HEK293T (cell line): ENCODE measurements around the gene OR2AT4.
"Not testable (repeated sequence)": the region's sequence is repeated elsewhere in the genome, so short reads cannot be mapped to it uniquely, and the experiment has no call there.

Source experiments
- CTCF ChIA-PET: fragments of 350-600 bp; formaldehyde crosslinking; extraction: SDS; loops from one replicate; lab custom pipeline; 2021; ENCODE audit warnings: antibody characterized with exemption, inconsistent platforms; lab: Yijun Ruan, JAX
- POLR2A ChIA-PET: fragments of 350-600 bp; formaldehyde crosslinking; extraction: SDS; loops from one replicate; lab custom pipeline; 2020; ENCODE audit warnings: antibody characterized with exemption, inconsistent platforms; lab: Yijun Ruan, JAX
- DNase-seq: peaks from one replicate; pipeline ENCODE4 v3.0.0; 2012; ENCODE audit warnings: mixed read lengths; ENCODE audit errors: extremely low spot score
- ARNT ChIP-seq: fragments of 450-650 bp; IDR thresholded peaks from 2 replicates; pipeline ENCODE4 v1.6.1; 2017; ENCODE audit warnings: mild to moderate bottlenecking
- BHLHE40 ChIP-seq: fragments of 450-650 bp; IDR thresholded peaks from 2 replicates; pipeline ENCODE4 v1.6.1; 2016; ENCODE audit warnings: mild to moderate bottlenecking, moderate library complexity, borderline replicate concordance
- CTBP1 ChIP-seq: fragments of 450-650 bp; IDR thresholded peaks from 2 replicates; pipeline ENCODE4 v1.6.1; 2016; ENCODE audit warnings: borderline replicate concordance
- ELF4 ChIP-seq: fragments of 450-650 bp; IDR thresholded peaks from 2 replicates; pipeline ENCODE4 v1.6.1; 2017; ENCODE audit warnings: antibody characterized with exemption
- FOXA1 ChIP-seq: fragments of 450-650 bp; IDR thresholded peaks from 2 replicates; pipeline ENCODE4 v1.6.1; 2016; ENCODE audit warnings: mild to moderate bottlenecking
- FOXK2 ChIP-seq: fragments of 450-650 bp; IDR thresholded peaks from 2 replicates; pipeline ENCODE4 v1.6.1; 2016; ENCODE audit warnings: mild to moderate bottlenecking
- FOXM1 ChIP-seq: fragments of 450-650 bp; IDR thresholded peaks from 2 replicates; pipeline ENCODE4 v1.6.1; 2017; ENCODE audit warnings: mild to moderate bottlenecking, borderline replicate concordance
- HDGF ChIP-seq: fragments of 450-650 bp; IDR thresholded peaks from 2 replicates; pipeline ENCODE4 v1.6.1; 2017; ENCODE audit warnings: antibody characterized with exemption, borderline replicate concordance
- L3MBTL2 ChIP-seq: fragments of 450-650 bp; conservative IDR thresholded peaks from 2 replicates; pipeline ENCODE4 v1.6.1; 2016; ENCODE audit warnings: mild to moderate bottlenecking
- LEF1 ChIP-seq: fragments of 450-650 bp; IDR thresholded peaks from 2 replicates; pipeline ENCODE4 v1.6.1; 2017; ENCODE audit warnings: mild to moderate bottlenecking, borderline replicate concordance
- NFRKB ChIP-seq: fragments of 450-650 bp; IDR thresholded peaks from 2 replicates; pipeline ENCODE4 v1.6.1; 2016; ENCODE audit warnings: mild to moderate bottlenecking, moderate library complexity
- SP1 ChIP-seq: fragments of 450-650 bp; IDR thresholded peaks from 2 replicates; pipeline ENCODE4 v1.6.1; 2017
- SUZ12 ChIP-seq: fragments of 450-650 bp; IDR thresholded peaks from 2 replicates; pipeline ENCODE4 v1.6.1; 2016; ENCODE audit warnings: mild to moderate bottlenecking
- TARDBP ChIP-seq: fragments of 450-650 bp; IDR thresholded peaks from 2 replicates; pipeline ENCODE4 v1.6.1; 2016
- ZNF384 ChIP-seq: fragments of 450-650 bp; IDR thresholded peaks from 2 replicates; pipeline ENCODE4 v1.6.1; 2016
- TF ChIP-seq, protein P1 (sequence below): fragments of 450-650 bp; IDR thresholded peaks from 2 replicates; pipeline ENCODE4 v1.6.1; 2016

OR2AT4 gene

DNA sequence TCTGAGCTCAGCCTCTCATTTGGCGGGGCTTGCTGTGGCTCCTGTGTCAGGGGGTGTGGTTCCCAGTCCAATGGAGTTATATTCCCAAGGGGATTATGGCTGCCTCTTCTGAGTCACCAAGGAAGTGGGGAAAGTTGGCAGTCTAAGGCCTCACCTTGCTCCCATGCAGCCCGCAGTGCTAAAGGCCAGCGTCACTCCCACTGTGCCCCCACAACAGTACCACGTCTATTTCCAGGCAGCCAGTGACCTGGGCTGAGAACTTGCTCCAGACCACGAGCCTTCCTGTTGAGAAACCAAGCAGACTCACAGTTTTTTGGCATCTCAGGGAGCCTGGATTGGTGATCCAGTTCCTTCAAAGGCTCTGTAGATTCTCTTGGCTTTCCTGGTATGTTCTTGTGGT lies 45.6 kb downstream of the OR2AT4 start:
- no peak for DNase-seq
- CTCF ChIA-PET: no interaction called here
- POLR2A ChIA-PET: no interaction called here
- TF ChIP-seq TARDBP: no peak
- TF ChIP-seq LEF1: no peak
- TF ChIP-seq BHLHE40: no peak
- no peak for TF ChIP-seq NFRKB
- no peak for TF ChIP-seq FOXK2
- no peak for TF ChIP-seq FOXA1
- no peak for TF ChIP-seq SP1
- no peak for TF ChIP-seq ELF4
- TF ChIP-seq, protein P1, sequence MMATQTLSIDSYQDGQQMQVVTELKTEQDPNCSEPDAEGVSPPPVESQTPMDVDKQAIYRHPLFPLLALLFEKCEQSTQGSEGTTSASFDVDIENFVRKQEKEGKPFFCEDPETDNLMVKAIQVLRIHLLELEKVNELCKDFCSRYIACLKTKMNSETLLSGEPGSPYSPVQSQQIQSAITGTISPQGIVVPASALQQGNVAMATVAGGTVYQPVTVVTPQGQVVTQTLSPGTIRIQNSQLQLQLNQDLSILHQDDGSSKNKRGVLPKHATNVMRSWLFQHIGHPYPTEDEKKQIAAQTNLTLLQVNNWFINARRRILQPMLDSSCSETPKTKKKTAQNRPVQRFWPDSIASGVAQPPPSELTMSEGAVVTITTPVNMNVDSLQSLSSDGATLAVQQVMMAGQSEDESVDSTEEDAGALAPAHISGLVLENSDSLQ: no peak
- no peak for TF ChIP-seq L3MBTL2
- TF ChIP-seq ZNF384: no peak
- no peak for TF ChIP-seq ARNT
- TF ChIP-seq FOXM1: no peak
- TF ChIP-seq CTBP1: no peak
- TF ChIP-seq HDGF: no peak
- TF ChIP-seq SUZ12: no peak

DNA sequence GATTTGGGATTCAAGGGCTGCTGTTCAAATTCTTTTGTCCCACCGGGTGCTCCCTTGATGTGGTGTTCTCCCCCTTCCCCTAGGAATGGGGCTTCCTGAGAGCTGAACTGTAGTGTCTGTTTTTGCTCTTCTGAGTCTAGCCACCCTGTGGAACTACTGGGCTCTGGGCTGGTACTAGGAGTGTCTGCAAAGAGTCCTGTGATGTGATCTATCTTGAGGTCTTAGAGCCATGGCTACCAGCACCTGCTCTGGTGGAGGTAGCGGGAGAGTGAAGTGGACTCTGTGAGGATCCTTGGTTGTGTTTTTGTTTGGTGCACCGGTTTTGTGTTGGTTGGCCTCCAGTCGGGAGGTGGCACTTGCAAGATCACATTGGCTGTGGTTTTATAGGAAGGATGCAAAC lies 46.2 kb downstream of the OR2AT4 start:
- ChIA-PET CTCF (no interaction called here), POLR2A (no interaction called here)
- no peak for DNase-seq
- TF ChIP-seq FOXA1 (no peak), CTBP1 (no peak), FOXK2 (no peak), SP1 (no peak), BHLHE40 (no peak), NFRKB (no peak), FOXM1 (no peak), ZNF384 (no peak), TARDBP (no peak), HDGF (no peak), ARNT (no peak), L3MBTL2 (no peak), SUZ12 (no peak), ELF4 (no peak), LEF1 (no peak)
- TF ChIP-seq, protein P1: no peak

DNA sequence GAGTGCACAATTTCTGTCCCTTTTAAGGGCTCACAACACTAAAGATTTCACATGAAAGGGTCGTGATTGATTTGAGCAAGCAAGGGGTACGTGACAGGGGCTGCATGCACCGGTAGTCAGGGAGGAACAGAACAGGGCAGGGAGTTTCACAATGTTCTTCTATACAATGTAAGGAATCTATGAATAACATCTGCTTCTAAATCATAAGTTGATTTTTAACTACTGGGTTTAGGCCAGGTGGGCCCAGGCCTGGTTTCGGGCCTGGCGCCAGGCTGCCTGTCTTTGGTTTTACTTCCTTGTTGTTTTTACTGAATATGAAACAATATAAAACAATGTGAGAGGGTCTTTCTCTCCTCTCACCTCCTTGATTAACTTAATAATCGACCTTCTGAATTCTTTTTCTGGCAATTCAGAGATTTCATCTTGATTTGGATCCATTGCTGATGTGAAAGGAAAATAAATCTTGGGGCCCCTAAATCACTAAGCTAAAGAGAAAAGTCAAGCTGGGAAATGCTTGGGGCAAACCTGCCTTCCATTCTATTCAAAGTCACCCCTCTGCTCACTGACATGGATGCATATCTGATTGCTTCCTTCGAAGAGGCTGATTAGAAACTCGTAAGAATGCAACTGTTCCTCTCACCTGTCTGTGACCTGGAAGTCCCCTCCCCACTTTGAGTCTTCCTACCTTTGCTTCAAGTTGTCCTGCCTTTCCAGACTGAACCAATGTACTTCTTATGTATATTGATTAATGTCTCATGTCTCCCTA lies 47.0 kb downstream of the OR2AT4 start:
- CTCF ChIA-PET, POLR2A ChIA-PET: not testable (repeated sequence)

DNA sequence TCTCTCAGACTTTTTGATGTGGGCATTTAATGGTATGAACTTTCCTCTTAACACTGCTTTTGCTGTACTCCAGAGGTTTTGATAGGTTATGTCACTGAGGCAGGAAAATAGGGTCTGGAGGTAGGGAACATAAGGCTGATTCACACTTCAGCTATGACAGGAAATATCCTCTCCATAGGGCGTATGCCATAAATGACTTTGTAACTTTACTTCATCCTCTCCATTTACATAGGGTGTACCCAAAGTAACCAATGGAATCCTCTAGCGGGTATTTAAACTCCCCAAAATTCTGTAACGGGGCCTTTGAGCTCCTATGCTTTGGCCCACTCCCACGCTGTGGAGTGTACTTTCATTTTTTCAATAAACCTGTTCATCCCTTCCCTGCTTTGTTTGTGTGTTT lies 49.5 kb downstream of the OR2AT4 start:
- DNase-seq: no peak
- no peak for TF ChIP-seq SP1
- no peak for TF ChIP-seq TARDBP
- no peak for TF ChIP-seq L3MBTL2
- TF ChIP-seq ELF4: no peak
- TF ChIP-seq CTBP1: no peak
- no peak for TF ChIP-seq LEF1
- TF ChIP-seq HDGF: no peak
- no peak for TF ChIP-seq BHLHE40
- TF ChIP-seq, protein P1: no peak
- TF ChIP-seq FOXK2: no peak
- no peak for TF ChIP-seq FOXA1
- TF ChIP-seq FOXM1: no peak
- TF ChIP-seq NFRKB: no peak
- no peak for TF ChIP-seq ZNF384
- no peak for TF ChIP-seq ARNT
- TF ChIP-seq SUZ12: no peak
- ChIA-PET CTCF (no interaction called here), POLR2A (no interaction called here)

More for the DNA sequence above, 47.0 kb downstream of the OR2AT4 start:
- not testable (repeated sequence) for DNase-seq

DNA sequence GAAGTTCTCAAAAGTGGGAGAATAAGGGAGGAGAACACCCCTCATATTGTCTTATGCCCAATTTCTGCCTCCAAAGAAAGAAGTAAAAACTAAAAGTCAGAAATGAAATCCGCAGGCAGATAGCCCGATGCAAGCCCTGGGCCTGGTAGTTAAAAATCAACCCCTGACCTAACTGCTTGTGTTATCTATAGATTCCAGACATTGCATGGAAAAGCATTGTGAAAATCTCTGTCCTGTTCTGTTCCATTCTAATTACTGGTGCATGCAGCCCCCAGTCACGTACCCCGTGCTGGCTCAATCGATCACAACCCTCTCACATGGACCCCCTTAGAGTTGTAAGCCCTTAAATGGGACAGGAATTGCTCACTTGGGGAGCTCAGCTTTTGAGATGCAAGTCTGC lies 50.0 kb downstream of the OR2AT4 start:
- POLR2A ChIA-PET, DNase-seq, CTCF ChIA-PET: not testable (repeated sequence)

DNA sequence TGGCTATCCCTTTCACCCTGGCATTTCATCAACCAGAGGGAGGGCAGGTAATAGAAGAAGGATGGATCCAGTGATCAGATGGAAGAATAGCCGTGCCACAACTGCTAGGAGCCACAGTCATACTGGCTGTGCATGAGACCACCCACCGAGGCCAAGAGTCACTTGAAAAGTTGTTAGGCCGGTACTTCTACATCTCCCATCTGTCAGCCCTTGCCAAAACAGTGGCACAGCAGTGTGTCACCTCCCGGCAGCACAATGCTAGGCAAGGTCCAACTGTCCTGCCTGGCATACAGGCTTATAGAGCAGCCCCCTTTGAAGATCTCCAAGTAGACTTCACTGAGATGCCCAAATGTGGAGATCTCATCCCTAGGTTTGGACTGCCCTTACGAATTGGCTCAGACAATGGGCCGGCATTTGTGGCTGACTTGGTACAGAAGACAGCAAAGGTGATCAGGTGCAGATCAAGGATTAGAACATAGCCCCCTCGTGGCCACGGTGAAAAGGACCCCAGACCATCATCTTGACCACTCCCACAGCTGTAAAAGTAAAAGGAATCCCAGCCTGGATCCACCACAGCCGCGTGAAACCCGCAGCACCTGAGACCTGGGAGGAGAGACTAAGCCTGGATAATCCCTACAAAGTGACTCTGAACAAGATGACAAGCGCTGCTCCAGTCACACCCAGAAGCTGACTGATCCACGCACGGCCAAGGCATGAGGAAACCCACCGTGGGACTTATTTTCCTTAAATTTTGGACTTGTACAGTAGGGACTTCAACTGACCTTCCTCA lies 52.1 kb downstream of the OR2AT4 start:
- DNase-seq, POLR2A ChIA-PET, CTCF ChIA-PET: not testable (repeated sequence)

DNA sequence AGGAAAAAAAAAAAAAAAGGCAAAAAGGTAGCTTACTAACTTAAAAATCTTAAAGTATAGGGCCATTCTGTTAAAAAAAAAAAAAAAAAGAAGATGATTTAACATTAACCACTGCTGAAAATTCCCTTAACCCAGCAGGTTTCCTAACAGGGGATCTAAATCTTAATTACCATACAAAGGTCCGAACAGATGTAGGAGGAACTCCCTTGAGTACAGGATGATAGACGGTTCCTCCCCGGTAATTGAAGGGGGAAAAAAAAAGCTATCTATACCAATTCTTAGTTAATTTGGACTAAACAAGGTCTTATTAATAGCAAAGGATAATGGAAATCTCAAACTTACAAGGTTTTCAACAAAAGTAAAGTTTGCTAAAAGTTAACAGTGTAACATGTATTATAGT lies 54.9 kb downstream of the OR2AT4 start:
- POLR2A ChIA-PET, DNase-seq, CTCF ChIA-PET: not testable (repeated sequence)
